HG02610 (cell line): ENCODE measurements around the gene LCOR.

Experiments
- ATAC-seq: cut with Tn5 transposase; IDR thresholded peaks from one replicate; pipeline ENCODE4 v1.9.1; 2021; ENCODE audit warnings: mild to moderate bottlenecking, moderate library complexity; ENCODE audit not compliant: unreplicated experiment

The LCOR gene

DNA sequence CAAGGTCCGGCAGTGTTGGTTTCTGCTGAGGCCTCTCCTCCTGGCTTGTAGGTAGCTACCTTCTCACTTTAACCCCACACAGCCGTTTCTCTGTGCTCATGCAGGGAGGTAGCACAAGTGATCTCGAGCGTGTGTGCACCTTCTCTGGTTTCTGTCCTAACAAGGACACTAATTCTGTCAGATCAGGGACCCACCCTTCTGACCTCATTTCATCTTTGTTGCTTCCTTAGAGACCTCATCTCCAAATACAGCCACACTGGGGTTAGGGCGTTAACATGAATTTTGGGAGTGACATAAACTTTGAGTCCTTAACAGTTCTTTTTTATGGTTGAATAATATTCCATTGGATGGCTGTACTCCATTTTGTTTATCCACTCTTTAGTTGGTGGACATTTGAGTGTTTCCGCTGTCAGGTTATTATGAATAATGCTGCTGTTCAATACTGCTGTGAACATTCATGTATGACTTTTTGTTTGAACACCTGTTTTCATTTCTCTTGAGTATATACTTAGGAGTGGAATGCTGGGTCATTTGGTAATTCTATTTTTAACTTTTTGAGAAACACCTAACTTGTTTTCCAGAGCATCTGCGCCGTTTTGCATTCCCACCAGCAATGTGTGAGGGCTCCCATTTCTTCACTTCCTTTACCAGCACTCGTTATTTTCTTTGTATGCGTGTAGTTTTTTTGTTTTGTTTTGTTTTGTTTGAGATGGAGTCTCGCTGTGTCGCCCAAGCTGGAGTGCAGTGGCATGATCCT lies 57.5 kb downstream of the LCOR start:
- no peak for ATAC-seq

DNA sequence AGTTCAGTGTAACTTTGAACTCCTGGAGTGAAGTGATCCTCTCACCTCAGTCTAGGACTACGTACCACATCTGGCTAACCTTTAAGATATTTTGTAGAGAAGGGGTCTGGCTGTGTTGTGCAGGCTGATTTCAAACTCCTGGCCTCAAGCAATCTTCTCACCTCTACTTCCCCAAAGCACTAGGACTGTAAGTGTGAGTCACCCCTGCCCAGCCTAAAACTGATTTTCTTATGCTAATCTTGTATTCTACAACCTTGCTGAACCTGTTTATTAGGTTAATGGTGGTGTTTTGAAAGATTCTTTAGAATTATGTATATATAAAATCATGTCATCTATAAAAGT lies 58.0 kb downstream of the LCOR start:
- no peak for ATAC-seq

DNA sequence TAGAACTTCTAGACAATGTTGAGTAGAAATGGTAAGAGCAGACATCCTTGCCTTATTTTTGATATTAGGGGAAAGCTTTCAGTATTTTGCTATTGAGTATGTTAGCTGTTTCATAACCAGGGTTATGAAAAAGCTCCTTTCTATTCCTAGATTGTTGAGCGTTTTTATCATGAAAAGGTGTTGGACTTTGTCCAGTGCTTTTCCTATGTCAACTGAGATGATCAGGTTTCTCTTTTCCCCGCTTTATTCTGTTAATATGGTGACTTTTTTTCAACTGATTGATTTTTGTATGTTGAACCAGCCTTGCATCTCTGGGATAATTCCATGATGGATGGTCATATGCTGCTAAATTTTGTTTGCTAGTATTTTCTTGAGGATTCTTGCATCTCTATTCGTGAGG lies 58.5 kb downstream of the LCOR start:
- ATAC-seq = no peak

DNA sequence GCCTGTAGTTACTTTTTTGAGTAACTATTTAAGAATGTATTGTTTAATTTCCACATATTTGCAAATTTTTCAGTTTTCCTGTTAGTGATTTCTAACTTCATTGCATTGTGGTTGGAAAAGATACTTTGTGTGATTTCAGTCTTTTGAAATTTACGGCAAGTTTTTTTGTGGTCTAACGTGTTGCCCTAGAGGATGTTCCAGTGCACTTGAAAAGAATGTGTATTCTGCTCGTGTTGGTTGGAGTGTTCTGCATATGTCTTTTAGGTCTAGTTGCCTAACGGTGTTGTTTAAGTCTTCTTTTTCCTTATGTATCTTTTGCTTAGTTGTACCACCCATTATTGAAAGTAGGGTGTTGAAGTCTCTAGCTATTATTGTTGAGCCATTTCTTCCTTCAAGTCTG lies 59.7 kb downstream of the LCOR start:
- ATAC-seq = no peak

DNA sequence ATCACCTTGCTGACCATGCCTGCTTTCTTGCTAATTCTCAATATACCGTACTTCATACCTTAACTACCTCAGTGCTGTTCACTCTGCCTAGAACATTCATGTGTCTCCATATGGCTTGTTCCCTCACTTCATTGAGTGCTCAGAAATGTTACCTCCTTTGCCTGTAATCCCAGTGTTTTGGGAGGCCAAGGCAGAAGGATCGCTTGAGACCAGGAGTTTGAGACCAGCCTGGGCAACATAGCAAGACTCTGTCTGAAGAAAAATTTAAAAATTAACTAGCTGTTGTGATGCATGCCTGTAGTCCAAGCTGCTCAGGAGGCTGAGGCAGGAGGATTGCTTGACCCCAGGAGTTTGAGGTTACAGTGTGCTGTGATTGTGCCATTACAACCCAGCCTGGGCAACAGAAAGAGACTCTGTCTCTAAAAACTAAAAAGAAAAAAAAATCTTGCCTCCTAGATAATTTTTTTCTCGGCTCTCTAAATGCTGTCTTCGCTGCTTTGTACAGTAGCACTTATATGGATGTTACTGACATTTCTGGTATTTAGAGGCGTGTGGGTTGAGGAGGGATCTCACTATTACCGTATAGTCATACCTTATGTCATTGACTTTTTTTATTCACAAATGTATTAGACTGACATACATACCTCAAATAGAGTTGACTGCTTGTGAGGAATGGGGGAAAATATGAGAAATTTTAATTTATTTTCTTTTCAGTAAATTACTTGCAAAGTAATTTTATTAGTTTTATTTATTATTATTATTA lies 63.7 kb downstream of the LCOR start:
- no peak for ATAC-seq

DNA sequence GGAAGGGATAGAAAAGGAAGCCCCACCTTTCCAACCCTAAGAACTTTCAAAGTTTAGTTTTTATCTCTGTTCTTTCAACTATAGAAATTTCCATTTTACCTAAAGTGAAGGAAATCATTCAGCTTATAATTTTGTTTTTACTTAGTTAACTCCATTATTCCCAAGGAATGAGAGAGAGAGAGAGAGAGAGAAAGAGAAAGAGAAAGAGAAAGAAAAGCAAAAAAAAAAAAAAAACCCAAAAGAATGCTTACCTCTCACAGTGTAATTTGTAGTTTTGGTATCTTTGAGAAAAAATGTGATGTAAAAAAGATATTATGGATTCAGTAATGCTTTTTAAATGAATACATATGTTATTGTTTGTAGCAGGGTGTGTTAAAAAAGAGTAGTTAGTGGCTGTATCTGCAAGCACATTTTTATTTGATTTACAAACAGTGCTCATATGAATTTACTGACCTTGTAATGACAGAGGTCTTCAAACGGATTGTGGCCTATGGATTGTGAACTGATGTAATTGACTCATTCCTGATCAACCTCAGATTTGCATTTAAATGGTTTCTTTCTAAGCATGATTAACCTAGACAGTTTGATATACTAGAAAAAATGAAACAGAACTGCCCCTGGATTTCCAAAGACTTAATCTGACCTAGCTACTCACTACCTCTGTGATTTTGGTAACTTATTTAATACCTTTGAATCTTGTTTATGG lies 64.9 kb downstream of the LCOR start:
- peak; percentile 65 for ATAC-seq

DNA sequence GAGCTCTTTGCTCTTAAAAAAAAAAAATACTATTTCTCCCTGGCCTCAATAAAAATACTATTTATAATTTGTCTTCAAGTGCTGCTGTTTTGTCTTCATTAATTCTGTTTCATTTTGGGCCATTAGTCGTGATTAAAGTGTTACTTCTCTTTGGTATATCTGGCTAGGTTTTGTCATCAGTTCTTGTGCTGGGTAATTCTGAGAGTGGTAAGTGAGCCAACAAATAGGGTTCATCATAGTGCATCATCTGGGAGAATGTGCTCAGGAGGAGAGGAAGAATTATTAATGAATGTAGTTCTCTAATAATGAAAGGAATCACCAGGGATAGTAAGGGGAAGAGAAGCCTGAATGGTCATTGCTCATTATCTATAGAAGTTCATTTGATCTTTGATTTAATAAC lies 70.0 kb downstream of the LCOR start:
- no peak for ATAC-seq

DNA sequence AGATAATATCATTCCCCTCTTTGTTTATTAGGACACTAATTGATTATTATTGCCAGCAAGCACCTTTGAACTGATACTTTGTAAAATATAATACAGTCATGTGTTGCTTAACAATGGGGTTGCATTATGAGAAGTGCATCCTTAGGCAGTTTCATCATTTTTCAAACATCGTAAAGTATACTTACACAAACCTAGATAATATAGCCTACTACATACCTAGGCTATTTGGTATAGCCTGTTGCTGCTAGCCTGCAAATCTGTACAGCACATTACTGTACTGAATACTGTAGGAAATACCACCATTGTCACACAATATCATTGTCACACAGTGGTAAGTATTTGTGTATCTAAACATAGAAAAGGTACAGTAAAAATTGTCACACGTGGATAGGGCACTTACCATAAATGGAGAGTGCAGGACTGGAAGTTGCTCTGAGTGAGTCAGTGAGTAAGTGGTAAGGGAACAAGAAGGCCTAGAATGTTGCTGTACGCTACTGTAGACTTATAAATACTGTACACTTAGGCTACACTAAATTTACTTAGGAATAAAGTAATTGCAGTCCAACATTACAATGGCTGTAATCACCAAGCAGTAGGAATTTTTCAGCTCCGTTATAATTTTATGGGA lies 70.7 kb downstream of the LCOR start:
- no peak for ATAC-seq

DNA sequence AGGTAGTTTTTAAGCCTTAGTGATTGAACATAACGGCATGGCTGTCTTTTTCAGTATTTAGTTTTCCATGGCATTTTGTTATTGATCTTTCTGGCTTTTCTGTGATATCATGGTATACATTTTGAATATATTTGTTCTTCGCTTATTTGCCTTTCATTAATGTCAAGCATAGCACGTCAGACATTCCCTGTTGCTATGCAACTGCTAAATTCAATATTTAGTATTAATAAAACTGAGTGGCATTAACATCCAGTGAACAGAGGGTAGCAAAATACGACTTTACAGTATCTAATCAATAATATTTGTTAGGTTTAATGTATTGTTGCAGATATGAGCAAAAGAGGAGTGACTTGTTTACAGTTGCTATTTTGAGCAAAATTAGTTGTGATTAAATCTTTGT lies 72.5 kb downstream of the LCOR start:
- no peak for ATAC-seq

DNA sequence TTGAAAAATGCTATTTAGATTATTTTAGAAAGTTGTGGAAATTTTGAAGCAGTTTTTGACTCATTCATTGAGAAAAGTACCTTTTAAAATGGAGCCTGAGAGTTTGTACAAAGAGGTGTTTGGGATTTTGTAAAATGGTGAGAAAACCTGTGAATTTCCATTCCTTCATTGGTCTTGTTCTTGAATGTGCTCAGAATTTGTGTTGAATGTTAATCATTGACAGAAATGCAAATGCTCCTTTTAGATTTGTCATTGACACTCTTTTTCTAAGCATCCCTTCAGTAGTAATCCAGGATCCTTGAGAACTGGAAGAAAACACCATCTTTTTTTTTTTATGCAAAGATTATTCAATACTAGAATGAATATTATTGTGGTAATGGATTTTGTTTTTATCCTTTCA lies 74.8 kb downstream of the LCOR start:
- ATAC-seq = no peak

DNA sequence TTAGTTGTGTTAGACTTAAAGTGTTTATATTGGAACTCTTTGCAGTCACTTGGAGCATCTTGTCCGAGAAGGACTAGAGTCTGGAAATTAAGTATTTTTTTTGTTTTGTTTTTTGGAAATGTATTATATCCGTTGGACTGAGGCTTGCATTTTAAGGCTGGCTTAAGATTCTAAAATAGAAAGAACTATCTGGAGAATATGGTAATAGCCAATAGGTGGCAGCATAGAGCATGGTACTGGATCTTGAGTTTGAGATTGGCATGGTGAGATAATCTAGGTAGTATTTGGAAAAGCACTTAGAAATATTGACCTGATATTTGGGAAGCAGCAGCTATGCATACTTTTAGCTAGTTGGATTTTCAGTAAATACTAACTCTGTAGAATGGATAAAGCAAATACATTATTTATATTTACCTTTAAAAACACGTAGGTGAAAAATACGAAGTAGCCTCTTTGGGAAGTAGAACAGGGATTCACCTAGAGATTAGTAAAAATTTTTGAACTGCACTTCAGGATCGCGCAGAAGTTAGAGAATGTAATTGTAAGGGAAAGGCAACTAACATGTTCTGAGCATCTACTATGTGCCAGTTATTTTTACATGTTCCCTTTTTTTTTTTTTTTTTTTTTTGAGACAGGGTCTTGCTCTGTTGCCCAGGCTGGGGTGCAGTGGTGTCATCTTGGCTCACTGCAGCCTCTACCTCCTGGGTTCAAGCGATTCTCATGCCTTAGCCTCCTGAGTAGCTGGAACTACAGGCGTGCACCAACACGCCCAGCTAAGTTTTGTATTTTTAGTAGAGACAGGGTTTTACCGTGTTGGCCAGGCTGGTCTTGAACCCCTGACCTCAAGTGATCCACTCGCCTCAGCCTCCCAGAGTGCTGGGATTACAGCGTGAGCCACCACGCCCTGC lies 78.6 kb downstream of the LCOR start:
- no peak for ATAC-seq

DNA sequence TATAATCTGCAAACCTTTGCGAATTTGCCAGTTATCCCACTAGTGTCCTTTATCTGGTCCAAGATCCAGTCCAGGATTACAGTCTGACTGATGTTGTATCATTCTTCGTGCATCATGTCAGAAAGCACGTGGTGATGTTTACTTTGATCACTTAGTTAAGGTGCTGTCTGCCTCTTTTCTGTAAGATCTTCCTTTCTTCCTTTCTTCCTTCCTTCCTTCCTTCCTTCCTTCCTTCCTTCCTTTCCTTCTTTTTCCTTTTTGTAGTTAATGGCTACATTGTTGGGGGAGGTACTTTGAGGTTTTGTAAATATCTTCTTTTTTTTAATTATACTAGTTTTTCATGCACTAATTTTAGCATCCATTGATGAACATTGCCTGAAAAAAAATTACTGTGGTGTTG lies 80.3 kb downstream of the LCOR start:
- no peak for ATAC-seq

DNA sequence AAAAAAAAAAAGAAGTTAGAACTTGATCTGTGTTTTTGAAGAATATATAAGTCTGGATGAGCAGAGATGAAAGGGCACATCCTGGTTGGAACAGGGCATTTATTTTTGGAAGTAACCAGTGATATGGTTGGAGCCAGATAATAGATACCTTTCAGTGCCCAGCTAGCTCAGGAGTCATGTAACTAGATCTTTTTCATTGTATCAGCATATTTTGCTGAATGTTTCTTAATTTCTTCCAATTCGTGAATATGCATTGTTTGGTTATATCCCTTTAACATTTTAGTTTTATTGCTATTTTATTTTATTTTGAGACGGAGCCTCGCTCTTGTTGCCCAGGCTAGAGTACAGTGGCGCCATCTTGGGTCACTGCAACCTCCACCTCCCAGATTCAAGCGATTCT lies 81.8 kb downstream of the LCOR start:
- no peak for ATAC-seq

DNA sequence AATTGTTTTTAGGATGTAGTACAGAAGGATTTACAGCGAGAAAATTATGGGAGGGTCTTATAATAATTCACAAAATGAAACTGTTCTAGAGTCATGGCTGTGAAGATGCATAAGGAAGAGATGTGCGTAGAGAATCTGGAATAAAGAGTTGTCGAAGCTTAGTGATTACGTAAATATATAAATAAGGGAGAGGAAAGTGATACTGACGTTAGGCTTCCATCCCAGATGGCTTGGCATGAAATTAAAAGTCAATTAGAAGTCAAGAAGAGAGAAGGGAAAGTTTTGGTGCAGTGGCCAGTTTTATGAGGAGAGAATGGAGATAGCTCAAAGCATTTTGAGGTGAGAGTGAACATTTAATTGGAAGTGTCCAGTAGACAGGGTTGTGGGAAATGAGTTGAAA lies 85.5 kb downstream of the LCOR start:
- ATAC-seq = no peak

DNA sequence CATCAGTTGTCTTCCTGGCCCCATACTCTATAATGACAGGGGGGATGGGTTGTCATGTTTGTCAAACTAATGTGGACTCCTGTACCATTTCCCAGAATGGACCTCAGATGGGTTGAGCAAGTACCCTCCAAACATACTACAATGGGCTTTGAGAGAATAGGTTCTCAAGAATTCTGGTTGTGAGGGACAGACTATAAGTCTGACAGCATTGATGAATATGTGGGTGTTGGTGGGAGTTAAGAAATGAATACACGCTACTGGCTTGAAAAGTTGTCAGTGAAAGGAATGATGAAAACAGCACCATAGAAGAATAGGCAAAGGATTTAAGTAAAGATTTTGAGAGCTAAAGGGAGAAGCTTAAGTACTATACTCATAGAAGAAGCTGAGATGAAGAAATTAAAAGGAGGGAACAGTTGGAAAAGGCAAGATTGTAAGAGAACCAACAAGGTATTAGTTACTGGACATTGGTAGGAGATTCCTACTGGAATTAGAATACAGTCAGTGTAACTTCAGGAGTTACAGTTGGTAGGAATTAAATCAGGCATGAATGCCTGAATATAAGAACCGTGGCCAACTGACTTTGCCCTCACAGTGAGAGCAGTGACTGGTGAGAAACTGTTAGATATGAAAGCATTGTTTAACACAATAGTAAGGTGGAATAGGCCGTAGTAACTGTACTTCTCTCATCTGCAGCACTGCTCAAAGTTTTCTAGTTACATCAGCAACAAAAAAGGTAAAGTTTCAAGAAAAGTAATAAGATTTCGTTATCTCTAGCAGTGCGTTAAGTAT lies 86.3 kb downstream of the LCOR start:
- no peak for ATAC-seq

DNA sequence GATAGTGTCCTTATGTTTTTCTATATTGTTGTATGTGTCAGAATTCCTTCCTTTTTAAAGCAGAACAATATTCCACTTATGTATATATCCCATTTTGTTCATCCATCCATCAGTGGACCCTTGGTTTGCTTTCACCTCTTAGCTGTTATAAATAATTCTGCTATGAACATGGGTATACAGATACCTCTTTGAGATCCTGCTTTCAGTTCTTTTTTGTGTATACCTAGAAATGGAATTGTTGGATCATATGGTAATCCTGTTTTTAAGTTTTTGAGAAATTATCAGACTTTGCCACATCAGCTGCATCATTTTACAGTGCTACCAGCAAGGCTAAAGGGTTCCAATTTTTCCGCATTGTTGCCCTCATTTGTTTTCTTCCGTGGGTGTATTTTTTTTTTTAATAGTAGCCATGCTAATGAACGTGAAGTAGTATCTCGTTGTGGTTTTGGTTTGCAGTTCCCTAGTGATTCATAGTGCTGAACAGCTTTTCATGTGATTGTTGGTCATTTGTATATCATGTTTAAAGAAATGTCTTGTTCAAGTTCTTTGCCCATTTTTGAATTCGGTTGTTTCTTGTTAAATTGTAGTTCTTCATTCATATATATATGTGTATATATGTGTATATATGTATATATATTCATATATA lies 87.8 kb downstream of the LCOR start:
- ATAC-seq = no peak

DNA sequence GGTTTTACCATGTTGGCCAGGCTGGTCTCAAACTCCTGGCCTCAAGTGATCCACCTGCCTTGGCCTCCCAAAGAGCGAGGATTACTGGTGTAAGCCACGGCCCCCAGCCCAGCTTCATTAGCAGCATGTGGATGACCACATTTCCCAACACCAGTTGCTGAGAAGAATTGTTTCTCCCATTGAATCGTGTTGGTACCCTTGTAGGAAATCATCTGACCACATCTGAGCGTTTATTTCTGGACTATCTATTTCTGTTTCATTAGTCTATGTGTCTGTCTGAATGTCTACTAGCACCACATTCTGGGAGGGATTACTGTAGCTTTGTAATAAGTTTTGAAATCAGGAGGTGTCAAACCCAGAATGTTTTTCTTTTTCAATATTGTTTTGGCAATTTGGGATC lies 89.6 kb downstream of the LCOR start:
- ATAC-seq = no peak

DNA sequence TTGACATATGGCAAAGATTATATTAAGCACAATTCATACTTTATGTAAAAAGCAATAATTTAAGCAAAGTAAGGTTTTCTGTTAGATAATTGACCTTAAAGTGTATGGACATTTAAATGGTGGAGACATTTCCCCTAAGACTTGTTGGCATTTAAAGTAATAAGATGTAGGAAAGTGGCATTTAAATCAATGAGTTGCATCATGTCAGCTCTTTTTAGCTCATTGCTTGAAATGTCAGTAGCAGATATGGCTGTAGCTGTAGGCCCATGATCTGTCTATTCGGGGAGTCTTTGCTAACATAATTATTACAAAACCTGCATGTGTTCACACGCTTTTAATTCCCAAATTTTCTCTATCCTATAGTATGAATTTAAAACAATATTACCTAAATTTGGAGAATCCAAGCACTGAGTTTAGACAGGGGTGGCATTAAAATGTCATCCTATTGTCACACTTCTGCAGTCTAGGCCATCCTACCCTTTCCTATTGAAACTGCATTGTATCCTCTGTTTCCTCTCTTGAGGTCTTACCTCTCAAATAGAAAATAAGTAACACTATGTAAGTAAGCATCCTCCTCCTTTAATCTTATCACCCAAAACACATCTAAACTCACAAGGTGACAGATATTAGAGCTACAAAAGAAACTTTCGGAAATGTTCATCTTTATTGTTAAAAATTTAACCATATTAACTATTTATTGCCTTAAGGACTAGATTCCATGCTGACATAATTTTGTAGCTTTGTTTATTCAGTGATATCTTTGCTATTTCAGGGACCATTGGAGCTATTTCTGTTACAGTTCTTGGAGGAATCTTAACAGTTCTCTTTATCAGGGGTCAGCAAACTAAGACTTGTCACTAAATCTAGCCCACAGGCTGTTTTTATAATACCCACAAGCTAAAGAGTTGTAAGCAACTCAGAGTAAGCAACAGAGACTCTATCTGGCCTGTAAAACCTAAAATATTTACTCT lies 91.2 kb downstream of the LCOR start:
- no peak for ATAC-seq
